T-helper 1 cell treated with Interleukin-12 subunit alpha and Interleukin-12 subunit beta and Interleukin-4 antibody, amounts not matched to agents 30 ng/mL and 1 ng/mL, for 36 hours (primary cell): ENCODE results near the gene SRPX. TPM values are rescaled to one million over a fixed set of nuclear protein-coding genes. Genes with fewer than 3 reads are reported as not detected.

Experiments
- intact Hi-C: fragments of 100-400 bp; cut with micrococcal nuclease; formaldehyde crosslinking; loops from one replicate; pipeline ENCODE4 v1.15.1; 2024
- total RNA-seq: library from RNA; stranded (reverse); gene quantifications from 2 replicates; pipeline ENCODE4 v1.2.3, GENCODE V29; 2022

Gene SRPX
- total RNA-seq, 1 donor from 2014 or later = not detected

DNA sequence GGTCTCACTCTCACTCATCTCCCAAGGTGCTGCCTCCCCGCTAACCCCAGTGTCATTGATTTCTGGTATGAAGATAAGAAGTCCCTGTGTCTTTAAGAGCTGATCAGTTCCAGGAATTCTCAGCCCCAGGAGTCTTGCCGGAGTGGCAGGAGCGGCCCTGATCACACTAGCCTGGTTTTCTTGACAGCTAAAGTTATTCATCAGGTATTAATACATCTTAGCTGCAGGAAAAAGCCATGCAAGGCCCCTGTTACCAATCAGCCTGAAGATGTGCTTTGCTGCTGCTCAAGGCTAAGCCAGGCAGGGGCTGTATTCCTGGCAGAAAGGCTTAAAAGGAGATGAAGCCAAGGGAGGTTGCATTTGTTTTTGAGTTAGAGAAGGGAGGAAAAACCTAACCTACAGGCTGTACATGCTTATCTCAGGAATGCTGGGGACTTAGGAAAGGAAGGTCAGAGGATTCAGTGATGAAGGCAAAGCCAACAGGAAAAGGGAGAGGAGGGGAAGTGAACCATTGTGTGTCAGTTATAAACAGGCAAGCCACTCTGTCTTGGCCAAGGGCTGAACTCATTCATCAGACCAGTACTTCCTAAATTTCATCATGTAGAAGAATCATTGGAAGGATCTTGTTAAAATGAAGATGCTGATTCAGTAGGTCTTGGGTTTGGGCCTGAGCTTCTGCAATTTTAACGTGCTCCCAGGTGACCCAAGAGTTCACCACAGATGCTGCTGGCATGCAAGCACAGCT is 8.6 kb downstream of the SRPX start:
- intact Hi-C loops = no loop called here

DNA sequence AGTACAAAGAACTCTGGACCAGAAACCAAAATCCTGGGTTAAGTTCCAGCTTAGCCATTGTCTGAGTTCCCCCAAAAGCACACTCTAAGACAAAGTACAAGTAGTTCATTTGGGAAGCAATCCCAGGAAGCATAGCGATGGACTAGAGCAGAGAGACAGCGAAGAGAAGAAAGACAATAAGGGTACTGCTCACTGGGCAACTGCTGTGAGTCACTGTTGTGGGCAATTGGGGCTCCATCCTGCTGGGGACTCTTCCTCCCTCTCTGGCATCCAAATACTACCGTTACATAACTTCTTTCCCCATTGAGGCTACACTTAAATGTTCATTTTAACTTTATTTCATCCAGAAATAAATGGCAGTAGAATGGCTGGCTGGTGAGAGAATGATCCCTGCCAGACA is 14.1 kb downstream of the SRPX start:
- intact Hi-C loops = no loop called here

- intact Hi-C loops = no loop called here
These were observed 14.6 kb downstream of the SRPX start for GRCh38 chrX:38206036-38206435.

DNA sequence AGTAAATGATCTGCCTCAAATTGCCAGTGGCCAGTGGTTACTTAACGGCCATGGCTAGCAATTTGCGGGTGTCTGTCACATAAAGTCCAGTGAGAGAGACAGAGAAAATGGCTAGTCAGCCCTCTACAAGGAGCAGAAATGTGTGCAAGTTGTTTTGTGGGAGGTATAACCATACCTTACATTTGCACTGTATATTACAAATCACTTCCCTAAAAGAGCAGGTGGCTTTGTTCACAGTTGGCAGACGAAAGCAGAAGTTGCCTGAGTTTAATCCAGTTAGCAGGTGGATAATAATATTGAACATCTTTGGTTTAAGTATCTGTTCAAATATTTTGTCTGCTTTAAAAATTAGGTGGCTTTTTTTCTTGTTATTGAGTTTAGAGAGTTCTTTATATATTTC is 15.6 kb downstream of the SRPX start:
- intact Hi-C loops = no loop called here

DNA sequence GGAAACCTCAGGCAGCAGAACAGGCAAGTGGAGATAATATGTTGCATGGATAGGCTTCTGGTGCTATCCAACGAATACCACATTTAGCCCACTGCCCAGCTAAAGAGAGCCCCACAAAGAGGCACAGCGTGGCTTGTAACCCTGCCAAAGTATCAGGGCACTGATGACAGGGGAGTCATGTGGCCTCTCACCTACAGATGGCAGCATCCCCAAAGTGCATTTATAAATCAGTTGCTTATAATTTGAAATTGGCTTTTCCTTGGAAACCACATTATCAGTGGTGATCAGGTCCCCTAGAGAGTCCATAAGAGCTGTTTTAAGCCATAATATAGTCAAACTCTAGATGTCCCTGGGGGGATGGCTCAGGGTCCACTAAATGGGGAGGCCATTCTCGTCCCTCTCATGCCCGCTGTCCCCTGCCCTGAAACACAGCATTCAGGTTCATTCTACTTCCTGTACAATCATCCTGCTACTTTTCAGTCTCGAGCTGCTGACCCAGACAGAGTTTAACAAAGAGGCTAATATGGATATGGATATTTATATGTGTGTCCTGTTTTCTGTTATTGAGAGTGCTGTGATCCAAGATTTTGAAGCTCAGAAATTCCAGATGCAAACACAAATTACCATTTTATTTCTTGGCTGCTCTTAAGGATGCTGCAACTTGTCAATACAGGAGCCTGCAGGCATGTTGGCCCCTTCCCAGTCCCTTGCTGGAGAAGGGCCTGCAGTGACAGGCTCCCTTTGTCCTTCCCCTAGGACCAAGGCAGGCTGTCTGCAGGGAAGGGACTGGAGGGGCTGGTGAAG is 28.5 kb downstream of the SRPX start:
- intact Hi-C loops = loop anchor here (10.0 kb wide), 1 partner anchor 133 kb away; the partner anchor contains the start of gene RPGR

DNA sequence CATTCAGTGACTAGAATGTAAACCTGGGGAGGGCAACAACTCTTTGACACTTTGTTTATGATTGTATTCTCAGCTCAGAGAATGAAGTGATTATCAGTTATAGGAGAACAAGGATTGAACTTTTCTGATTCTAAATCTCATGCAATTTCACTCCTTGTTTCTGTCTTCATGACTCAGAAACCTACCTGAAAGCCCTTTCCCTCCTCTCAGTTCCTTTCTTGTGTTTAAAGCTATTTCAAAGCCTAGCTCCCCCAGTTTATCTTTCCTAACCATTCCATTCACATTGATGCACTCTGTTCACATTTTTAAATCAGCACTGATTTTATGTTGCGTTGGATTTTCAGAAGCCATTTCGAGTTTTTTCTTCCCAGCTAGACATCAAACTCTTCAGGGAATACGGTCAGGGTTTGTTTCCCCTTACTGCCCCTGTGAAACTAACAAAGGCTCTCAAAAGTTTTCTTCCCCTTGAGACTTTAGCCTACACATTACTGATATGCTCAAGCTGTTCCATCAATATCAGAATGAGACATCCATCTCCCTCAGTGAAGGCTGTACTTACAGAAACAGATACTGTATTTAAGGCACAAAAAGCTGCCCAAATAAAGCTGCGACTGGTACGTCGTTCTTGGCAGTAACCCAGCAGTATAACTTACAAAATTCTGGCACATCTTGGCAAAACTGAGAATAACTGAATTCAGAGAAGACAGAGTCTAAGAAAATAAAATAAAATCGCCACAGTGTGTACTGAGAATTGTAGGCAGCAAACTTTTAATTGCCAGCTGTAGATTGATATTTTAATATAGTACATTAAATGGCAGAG is 31.0 kb downstream of the SRPX start:
- intact Hi-C loops = loop anchor here (10.0 kb wide), 1 partner anchor 135 kb away; the partner anchor contains the start of gene RPGR

- intact Hi-C loops = no loop called here
These were observed 37.1 kb downstream of the SRPX start for GRCh38 chrX:38183596-38183995.

GRCh38 chrX:38181357-38181756 is 39.3 kb downstream of the SRPX start:
- intact Hi-C loops = no loop called here

DNA sequence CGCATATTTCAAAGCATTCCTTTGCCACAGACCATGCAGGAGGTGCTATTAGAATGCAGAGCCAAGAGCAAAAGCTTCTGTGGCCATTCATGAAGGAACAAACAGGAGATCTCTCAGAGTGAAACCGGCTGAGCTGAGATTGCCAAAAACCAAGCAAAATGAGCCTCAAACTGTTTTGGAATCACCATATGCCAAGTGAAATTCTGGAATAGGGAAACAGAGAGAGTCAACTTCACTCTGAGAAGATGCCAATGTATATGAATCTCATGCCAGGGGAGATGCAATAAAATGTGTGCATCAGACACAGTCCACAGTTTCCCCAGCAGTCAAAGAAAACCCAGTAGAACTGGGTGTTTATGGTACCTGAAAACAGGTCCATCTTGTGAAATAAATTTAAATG is 42.3 kb downstream of the SRPX start:
- intact Hi-C loops = no loop called here

DNA sequence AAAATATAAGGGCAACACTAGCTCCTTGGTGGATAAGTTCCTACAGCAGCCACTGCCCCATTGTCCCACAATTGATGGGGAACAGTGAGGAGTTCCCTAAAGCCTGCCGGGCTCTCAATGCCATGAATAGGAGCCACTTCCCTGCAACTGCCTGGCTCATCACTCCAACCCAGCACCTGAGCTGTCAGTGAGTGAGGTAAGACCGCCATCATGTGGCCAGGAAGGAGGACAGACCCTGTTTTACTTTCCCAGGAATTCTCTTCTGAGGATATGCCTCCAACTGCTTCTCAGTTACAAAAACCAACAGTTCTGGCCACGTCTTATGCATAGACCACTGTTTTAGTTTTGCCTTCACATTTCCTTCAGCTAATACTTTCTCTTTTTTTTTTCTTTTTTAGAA is 45.5 kb downstream of the SRPX start:
- intact Hi-C loops = loop anchor here (2.0 kb wide), 1 partner anchor 248 kb away; no protein-coding TSS in a partner anchor

DNA sequence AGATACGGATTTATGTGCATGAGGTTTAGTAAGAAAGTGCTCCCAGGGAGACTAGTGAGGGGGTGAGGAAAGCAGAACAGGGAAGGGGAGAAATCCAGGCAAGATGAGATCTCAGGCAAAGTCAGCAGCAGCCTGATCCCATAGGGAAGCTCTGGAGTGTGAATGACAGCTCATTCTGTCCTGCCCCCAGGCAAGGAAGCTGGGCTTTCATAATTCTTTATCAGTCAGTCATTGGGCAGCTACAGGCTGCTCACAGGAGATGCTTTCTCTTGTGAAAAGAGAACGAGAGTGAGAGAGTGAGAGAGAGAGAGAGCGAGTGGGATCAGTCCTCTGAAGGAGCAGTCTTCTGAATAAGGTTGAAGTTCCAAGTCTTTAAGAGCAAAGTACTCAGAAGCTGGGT is 48.1 kb downstream of the SRPX start:
- intact Hi-C loops = no loop called here

- intact Hi-C loops = no loop called here
These were observed 50.1 kb downstream of the SRPX start for GRCh38 chrX:38170556-38170955.

DNA sequence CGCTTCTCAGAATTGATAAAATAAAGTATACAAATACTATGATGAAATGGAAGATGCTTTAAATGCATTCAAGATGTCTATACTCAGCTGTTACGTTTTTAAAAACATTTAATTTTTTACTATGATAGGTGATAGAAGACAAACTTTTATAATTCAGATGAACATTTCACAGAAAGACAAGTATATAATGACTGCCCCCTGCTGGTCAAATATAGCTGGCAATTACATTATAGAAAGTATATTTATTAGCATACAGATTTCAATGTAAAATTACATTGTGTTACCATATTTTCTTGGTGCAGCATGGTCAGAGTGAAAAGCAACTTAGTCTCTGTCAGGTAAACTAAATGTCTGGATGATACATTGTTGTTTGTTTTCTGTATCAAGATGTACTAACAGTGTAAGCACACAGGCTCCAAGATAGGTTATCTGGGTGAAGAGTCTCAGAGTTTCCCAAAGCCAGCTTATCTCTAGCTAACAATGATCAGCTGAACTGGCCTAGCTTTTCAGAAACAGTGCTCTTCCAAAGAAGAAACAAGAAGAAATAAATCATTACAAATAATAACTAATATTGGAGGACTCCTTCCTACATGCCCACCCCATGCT is 54.1 kb downstream of the SRPX start:
- intact Hi-C loops = loop anchor here (1.0 kb wide), 3 partner anchors 161 to 421 kb away; partner anchors contain the start of gene RPGR

DNA sequence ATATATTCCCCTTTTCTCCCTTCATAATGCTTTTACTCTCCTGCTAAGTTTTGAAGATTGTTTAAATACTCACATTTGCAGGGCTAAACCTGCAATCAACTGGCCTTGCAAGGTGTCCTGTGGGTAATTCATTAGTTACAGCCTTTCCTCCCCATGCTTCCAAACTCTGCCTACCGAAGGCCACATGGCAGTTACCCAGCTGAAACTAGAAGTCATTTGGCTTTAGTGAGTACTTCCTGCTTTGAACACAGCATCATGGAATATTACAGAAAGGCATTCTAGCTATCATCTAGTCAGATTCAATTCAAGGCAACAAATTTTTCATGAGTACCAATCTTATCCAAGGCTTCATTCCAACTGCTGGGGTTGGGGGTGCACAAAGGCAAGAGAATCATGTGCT is 55.6 kb downstream of the SRPX start:
- intact Hi-C loops = no loop called here

- intact Hi-C loops = no loop called here
These were observed 57.5 kb downstream of the SRPX start for GRCh38 chrX:38163193-38163592.

GRCh38 chrX:38156838-38157237 is 63.8 kb downstream of the SRPX start:
- intact Hi-C loops = no loop called here

- intact Hi-C loops = no loop called here
These were observed 65.9 kb downstream of the SRPX start for GRCh38 chrX:38154818-38155217.

- intact Hi-C loops = no loop called here
These were observed 66.3 kb downstream of the SRPX start for GRCh38 chrX:38154340-38154739.

- intact Hi-C loops = no loop called here
These were observed 69.2 kb downstream of the SRPX start for GRCh38 chrX:38151441-38151840.

GRCh38 chrX:38150993-38151392 is 69.7 kb downstream of the SRPX start:
- intact Hi-C loops = no loop called here

DNA sequence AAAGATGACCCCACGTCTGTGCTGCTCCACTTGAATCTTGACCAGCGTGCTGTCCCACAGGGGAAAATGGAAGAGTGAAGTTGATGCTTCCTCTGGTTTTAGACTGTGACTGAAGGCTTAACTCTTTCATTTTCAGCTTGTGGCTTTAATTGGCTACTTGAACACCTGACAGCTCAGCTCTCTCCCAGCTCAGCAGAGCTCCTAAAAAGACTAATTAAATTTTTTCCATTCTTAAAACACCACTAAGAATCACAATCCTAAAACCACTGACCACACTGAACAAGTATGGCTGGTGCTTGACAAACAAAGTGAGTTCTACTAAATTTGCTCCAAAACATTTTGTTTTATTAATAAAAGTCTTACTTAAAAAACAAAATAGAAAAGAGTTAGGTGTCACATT is 71.7 kb downstream of the SRPX start:
- intact Hi-C loops = no loop called here
